ENCODE results near the gene CFAP74.

DNA sequence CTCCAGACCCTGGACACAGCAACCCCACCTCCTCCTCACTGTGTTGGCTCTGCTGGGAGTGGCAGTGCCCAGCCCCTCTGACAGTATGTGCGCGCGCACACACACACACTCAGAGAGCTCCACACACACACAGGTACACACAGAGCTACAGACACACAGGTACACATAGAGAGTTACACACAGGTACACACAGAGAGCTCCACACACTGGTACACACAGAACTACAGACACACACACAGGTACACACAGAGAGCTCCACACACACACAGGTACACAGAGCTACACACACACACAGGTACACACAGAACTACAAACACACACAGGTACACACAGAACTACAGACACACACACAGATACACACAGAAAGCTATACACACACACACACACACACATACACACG, 40.3 kb upstream of the CFAP74 start:
- no peak for TF ChIP-seq CTCF (IDR thresholded peaks at IDR 0.05)
- TF ChIP-seq POLR2A (IDR thresholded peaks at IDR 0.05), result no peak

All from testis (tissue), 2 donors.